Spleen (tissue), 7 donors: ENCODE results near the gene MBNL2.

Source experiments
- CTCF ChIP-seq, 11 experiments: fragments of 200-600 bp in 7 of 11; fragments of 450-650 bp in 4 of 11; sonication (generic) in 4 of 11; IDR thresholded peaks in 8 of 11; conservative IDR thresholded peaks in 3 of 11; 1 replicate in 7 of 11; 2 replicates in 4 of 11; pipeline versions ENCODE4 v1.4.0 to v1.8.0; 2016 to 2021; ENCODE audit warnings: antibody characterized with exemption in 11 of 11, inconsistent platforms in 4 of 11, mild to moderate bottlenecking in 1 of 11
- POLR2A ChIP-seq, 3 donors: fragments of 450-650 bp; IDR thresholded peaks; one replicate each; pipeline ENCODE4 v1.5.1; 2017; ENCODE audit warnings: antibody characterized with exemption in 3 of 3, mild to moderate bottlenecking in 1 of 3
- POLR2AphosphoS5 ChIP-seq, 3 donors: sonication (generic); formaldehyde crosslinking; IDR thresholded peaks; one replicate each; pipeline ENCODE4 v1.5.1; 2017; ENCODE audit warnings: antibody characterized with exemption in 3 of 3
- donor health status: DM: no; HTN: no; CAD: no; lungs with moderate emphysema.
- donor health status: DM: no; HTN: no; CAD: no.
- donor health status: DM: no; HTN: no; CAD: no.

- TF ChIP-seq CTCF (IDR thresholded peaks at IDR 0.05 in 8 of 11, conservative IDR thresholded peaks at IDR 0.05 in 3 of 11) = no peak
- TF ChIP-seq POLR2AphosphoS5 (IDR thresholded peaks at IDR 0.05) = no peak
- TF ChIP-seq POLR2A (IDR thresholded peaks at IDR 0.05) = no peak
Observed at GRCh38 chr13:97321616-97322321, 99.6 kb downstream of the MBNL2 start.
